Esophagus squamous epithelium (tissue), 5 donors: ENCODE data around the gene MRPL27. TPM values are rescaled to one million over a fixed set of nuclear protein-coding genes. Genes with fewer than 3 reads are reported as not detected.

Source experiments
- DNase-seq: peaks from one replicate; lab custom pipeline; 2025; lab: John Stamatoyannopoulos, UW
- H3K27ac ChIP-seq, 4 donors: fragments of 200-600 bp; sonication (generic); one replicate each; pipeline ENCODE4 v1.5.1; 2016 to 2019; ENCODE audit warnings: mild to moderate bottlenecking in 1 of 4
- H3K27me3 ChIP-seq, 4 donors: fragments of 200-600 bp; sonication (generic); 1 replicate in 3 of 4; 2 replicates in 1 of 4; pipeline versions ENCODE4 v1.5.1 to v1.6.0; 2017 to 2021; ENCODE audit warnings: antibody characterized with exemption in 1 of 4
- H3K36me3 ChIP-seq, 3 donors: fragments of 200-600 bp; sonication (generic); one replicate each; pipeline ENCODE4 v1.5.1; 2016 to 2019
- H3K4me1 ChIP-seq, 3 donors: fragments of 200-600 bp; sonication (generic); one replicate each; pipeline ENCODE4 v1.5.1; 2017 to 2019
- H3K4me3 ChIP-seq, 4 donors: fragments of 200-600 bp; sonication (generic); 1 replicate in 3 of 4; 2 replicates in 1 of 4; pipeline ENCODE4 v1.5.1; 2016 to 2019; ENCODE audit warnings: mild to moderate bottlenecking in 2 of 4, moderate library complexity in 1 of 4
- H3K9me3 ChIP-seq, 3 donors: fragments of 200-600 bp; sonication (generic); one replicate each; pipeline ENCODE4 v1.5.1; 2016 to 2019
- CTCF ChIP-seq, 6 experiments: fragments of 450-650 bp in 4 of 6; fragments of 200-600 bp in 2 of 6; sonication (generic) in 2 of 6; IDR thresholded peaks; one replicate each; pipeline ENCODE4 v1.5.1; 2016 to 2019; ENCODE audit warnings: antibody characterized with exemption in 6 of 6, mild to moderate bottlenecking in 4 of 6, moderate library complexity in 4 of 6
- POLR2A ChIP-seq, 4 donors: fragments of 450-650 bp; IDR thresholded peaks; one replicate each; pipeline ENCODE4 v1.6.1; 2017; ENCODE audit warnings: antibody characterized with exemption in 4 of 4, mild to moderate bottlenecking in 4 of 4, moderate library complexity in 3 of 4
- WGBS, 2 donors: methylation state at CpG; one replicate each; pipeline ENCODE4 v1.1.5; 2018; 5-methylcytosine and 5-hydroxymethylcytosine counted together
- intact Hi-C: fragments of 100-400 bp; cut with DNase I; formaldehyde crosslinking; loops from one replicate; pipeline ENCODE4 v1.15.0; 2022
- total RNA-seq, 4 donors: library from RNA; depleted of rRNA; stranded (reverse); fragments of >200 nt; gene quantifications; one replicate each; pipeline ENCODE4 v1.1.0, GENCODE V29; 2016
- donor health status: DM: yes; HTN: yes; CAD: no.

MRPL27 gene
- total RNA-seq, 4 donors from 2014 or later = 58.0 to 77.7 (median 74.5) TPM

GRCh38 chr17:50382931-50383330 is 9.9 kb upstream of the MRPL27 start:
- no peaks in the 10 kb centered on the region for H3K4me1 ChIP-seq
- 90 to 94% methylated on average over 6 to 8 of the region's 12 CpGs for WGBS, 2 donors
- DNase-seq = no peak
- H3K9me3 ChIP-seq = no peaks in the 10 kb centered on the region
- TF ChIP-seq POLR2A (IDR thresholded peaks at IDR 0.05) (no peak), CTCF (IDR thresholded peaks at IDR 0.05) (no peak)
- H3K36me3 ChIP-seq = peaks cover 45 to 87% (median 47%) of the 10 kb centered on the region in 3 donors
- intact Hi-C loops = no loop called here
- H3K27ac ChIP-seq = no peak overlapping the region
- no peak overlapping the region for H3K4me3 ChIP-seq
- H3K27me3 ChIP-seq = no peaks in the 10 kb centered on the region

GRCh38 chr17:50381920-50382319 is 8.9 kb upstream of the MRPL27 start:
- Histone ChIP-seq H3K36me3 (peaks cover 40 to 77% (median 42%) of the 10 kb centered on the region in 3 donors), H3K27ac (no peak overlapping the region), H3K4me3 (no peak overlapping the region), H3K27me3 (no peaks in the 10 kb centered on the region), H3K9me3 (no peaks in the 10 kb centered on the region), H3K4me1 (no peaks in the 10 kb centered on the region)
- 33 to 41% methylated on average over 3 of the region's 3 CpGs for WGBS, 2 donors
- no peak for TF ChIP-seq CTCF (IDR thresholded peaks at IDR 0.05)
- TF ChIP-seq POLR2A (IDR thresholded peaks at IDR 0.05) = no peak
- DNase-seq = no peak
- intact Hi-C loops = no loop called here

- no peak for DNase-seq
- H3K27ac ChIP-seq = no peak overlapping the region
- WGBS, 2 donors = 78 to 89% methylated on average over 7 of the region's 7 CpGs
- no peaks in the 10 kb centered on the region for H3K9me3 ChIP-seq
- intact Hi-C loops = no loop called here
- no peaks in the 10 kb centered on the region for H3K4me1 ChIP-seq
- no peaks in the 10 kb centered on the region for H3K27me3 ChIP-seq
- H3K36me3 ChIP-seq = peaks cover 34 to 71% (median 42%) of the 10 kb centered on the region in 3 donors
- TF ChIP-seq CTCF (IDR thresholded peaks at IDR 0.05) (no peak), POLR2A (IDR thresholded peaks at IDR 0.05) (no peak)
- H3K4me3 ChIP-seq = no peak overlapping the region
These were observed 8.4 kb upstream of the MRPL27 start for GRCh38 chr17:50381260-50381815.

- no peak for DNase-seq
- Histone ChIP-seq H3K36me3 (peaks cover 33 to 63% (median 40%) of the 10 kb centered on the region in 3 donors), H3K27me3 (no peaks in the 10 kb centered on the region), H3K27ac (no peak overlapping the region), H3K9me3 (no peaks in the 10 kb centered on the region), H3K4me3 (no peak overlapping the region), H3K4me1 (no peaks in the 10 kb centered on the region)
- intact Hi-C loops = no loop called here
- no peak for TF ChIP-seq POLR2A (IDR thresholded peaks at IDR 0.05)
- TF ChIP-seq CTCF (IDR thresholded peaks at IDR 0.05) = peak in 2 of 6 experiments; percentile 8 to 22
- 88 to 93% methylated on average over 9 to 12 of the region's 13 CpGs for WGBS, 2 donors
These were observed 7.6 kb upstream of the MRPL27 start for GRCh38 chr17:50380369-50381259.
